HL-60/S4 (cell line): ENCODE measurements around the gene EIF4E.
"Not testable (repeated sequence)": the region's sequence is repeated elsewhere in the genome, so short reads cannot be mapped to it uniquely, and the experiment has no call there.

Experiments
- in situ Hi-C: fragments of 300-500 bp; cut with MboI; formaldehyde crosslinking; loops from 2 replicates; pipeline ENCODE4 v1.14.3; 2022; ENCODE audit warnings: low sequenced_read_pairs

EIF4E gene

DNA sequence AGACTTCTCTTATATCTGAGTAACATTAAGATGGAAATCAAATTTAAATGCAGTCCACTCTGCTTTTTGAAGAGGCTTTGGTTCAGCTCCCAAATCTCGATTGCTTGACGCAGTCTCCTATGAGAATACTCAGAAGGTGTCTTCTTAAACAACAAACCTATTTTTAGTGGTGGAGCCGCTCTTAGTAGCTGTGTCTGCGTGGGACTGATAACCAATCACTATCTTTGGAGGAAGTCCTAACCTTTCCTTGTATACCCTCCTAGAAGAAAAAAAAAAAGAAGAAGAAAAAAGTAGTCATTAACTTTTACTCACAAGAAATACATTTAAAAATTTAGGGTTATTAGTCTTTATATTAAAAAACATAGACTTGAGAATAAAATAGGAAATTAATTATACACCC, 48.0 kb downstream of the EIF4E start:
- in situ Hi-C loops: not testable (repeated sequence)

DNA sequence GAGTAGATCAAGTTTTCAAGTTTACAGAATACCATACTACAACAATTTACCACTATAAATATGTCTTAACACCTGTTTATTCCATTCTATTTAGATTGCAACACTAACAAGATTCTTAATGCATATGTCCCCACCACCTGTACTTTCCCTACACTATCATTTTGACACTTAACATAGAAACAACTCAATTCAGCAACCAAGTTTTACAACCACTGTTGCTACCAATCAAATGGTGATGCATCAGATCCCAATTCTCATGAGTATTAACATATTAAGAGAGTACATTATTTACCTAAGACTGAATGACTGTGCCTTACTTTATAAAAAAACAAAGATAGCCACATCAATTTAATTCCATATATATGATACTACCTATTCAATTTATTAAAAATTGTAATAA, 49.4 kb downstream of the EIF4E start:
- in situ Hi-C loops: no loop called here

DNA sequence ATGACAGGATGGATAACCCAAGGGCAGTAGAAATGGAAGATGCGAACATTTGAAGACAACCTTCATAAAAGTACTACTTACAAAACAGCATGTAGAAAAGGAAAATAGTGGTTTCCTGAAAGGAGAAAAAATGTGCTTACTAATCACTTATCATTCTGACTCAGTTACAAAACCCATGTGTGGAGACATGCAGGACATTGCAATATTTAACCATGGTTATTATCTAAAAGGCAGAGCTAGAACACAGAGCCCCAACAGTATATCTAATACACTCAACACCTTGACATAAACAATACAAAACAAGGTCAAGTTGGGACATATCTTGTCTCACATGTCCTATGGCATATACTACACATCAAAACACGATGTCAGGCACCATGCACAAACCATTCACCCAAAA, 55.9 kb downstream of the EIF4E start:
- in situ Hi-C loops: no loop called here

DNA sequence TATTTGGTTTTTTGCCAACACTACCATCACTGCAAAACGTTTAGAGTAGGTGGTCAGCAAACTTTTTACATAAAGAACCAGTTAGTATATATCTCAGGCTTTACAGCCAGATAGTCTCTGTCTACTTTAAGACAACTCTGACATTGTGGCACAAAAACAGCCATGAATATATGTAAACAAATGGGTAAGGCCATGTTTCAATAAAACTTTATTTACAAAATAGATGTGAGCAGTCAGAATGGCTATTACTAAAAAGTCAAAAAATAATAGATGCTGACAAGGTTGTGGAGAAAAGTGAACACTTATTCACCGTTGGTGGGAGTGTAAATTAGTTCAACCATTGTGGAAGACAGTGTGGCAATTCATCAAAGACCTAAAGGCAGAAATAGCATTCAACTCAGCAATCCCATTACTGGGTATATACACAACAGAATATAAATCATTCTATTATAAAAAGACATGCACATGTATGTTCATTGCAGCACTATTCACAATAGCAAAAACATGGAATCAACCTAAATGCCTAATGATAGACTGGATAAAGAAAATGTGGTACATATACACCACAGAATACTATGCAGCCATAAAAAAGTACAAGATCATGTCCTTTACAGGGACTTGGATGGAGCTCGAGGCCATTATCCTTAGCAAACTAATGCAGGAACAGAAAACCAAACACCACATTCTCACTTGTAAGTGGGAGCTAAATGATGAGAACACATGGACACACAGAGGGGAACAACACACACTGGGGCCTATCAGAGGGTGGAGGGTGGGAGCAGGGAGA, 56.6 kb downstream of the EIF4E start:
- in situ Hi-C loops: not testable (repeated sequence)

DNA sequence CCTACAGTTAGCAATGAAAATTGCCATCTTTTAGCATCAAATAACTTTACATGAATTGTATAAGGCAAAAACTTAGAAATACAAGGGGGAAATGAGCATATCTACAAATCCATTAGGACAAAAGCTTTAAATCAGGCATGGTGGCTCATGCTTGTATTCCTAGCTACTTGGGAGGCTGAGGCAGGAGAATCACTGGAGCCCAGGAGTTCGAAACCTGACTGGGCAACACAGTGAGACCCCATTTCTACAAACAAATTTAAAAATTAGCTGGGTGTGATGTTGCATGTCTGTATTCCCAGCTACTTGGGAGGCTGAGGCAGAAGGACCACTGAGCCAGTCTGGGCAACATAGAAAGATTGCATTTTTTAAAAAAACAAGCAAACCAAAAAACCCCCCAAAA, 61.3 kb downstream of the EIF4E start:
- in situ Hi-C loops: no loop called here

DNA sequence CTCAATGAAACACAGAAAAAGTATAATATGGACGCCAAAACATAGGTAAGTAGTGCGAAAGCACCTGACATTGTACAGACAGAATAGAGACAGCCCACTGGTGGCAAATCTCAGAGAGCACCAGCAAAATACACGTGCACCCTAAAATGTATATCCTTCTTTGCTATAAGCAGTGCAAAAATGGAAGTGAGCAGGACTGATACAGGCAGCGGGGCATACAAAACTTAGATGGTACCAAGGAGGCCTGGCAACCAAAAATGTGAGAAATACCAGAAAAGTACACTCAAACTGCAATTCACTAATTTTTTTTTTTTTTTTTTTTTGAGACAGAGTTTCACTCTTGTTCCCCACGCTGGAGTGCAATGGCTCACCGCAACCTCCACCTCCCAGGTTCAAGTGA, 63.9 kb downstream of the EIF4E start:
- in situ Hi-C loops: no loop called here

DNA sequence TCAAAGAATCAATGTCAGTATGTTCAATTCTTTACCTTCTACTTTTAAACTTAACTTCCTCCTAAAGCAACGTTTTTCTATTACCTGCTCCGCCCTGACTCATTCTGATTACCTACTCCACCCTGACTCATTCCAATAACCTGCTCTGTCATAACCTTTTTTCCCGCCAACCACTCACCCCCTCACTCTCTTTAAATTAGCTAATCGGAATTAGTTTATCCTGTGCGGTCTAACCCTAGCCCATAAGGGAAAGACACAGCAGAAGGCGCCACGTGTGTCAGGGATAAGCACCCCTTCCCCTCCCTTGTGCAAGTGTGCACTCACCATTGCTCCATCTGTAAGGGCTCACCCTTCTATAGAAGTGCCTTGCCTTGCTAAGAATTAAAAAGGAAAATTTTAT, 64.4 kb downstream of the EIF4E start:
- in situ Hi-C loops: no loop called here

DNA sequence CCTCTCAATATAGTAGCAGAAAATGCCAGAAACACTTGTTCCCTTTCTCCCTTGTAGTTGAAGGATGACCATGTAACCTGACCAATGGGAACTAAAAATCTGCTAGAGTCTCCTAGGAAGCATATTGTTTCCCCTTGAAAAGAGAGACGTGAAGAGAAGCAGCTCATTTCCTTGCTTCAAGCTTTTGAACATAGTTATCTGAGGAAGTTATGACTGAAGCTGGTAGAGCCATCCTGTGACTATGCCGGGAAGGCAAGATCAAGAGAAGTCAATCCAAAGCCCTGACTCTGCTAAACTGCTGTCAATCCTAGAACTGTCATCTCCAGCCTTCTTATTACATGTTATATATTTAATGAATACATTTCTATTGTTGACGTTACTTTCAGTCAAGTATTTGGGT, 66.6 kb downstream of the EIF4E start:
- in situ Hi-C loops: no loop called here

DNA sequence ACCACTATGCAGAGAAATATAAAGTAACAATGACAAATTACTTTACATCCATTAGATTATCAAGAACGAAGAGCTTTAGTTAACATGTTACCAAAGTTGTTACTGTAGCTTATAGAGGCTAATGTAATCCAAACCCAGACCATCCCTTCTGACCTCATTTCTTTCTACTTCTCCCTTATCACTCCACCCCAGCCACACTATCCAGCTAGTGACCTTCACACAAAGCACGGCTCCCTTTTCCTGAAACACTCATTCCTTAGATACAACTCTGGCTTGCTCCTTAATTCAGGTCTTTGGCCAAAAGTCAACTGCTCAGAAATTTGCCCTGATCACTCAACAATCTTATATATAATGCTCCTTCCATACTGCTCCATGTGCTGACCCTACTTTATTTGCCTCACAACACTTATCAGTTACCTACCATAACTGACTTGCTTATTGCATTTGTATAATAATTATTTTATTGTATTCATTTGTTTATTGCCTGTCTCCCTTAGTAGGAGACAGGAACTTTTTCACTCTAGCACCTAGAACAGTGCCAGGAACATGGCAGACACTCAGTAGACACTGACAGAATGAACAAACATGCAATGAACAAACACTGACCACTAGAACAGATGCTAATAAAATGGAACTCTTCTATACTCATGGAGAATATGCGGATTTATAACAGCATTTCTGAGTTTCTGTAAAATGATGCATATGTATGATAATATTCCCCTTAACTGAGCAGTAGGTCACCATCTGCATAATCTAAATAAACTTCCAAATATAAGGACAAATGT, 67.6 kb downstream of the EIF4E start:
- in situ Hi-C loops: no loop called here

DNA sequence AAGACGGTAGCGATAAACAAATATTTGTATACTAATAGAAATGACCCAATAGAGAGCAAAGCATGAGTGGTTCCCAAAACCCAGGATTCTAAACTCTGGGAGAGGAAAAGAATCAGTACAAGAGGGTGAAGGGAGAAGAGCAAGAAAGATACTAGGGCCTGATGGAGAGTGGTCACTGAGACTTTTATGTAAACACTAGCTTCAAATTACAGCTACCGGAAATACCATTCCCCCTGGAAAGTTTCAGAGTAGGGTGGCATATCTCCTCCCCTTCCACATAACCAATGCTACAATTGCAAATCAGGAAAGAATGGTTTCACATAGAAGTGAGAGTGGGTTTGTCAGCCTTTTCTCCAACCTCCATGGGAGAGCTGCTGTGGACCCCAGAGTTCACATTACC, 77.1 kb downstream of the EIF4E start:
- in situ Hi-C loops: no loop called here

DNA sequence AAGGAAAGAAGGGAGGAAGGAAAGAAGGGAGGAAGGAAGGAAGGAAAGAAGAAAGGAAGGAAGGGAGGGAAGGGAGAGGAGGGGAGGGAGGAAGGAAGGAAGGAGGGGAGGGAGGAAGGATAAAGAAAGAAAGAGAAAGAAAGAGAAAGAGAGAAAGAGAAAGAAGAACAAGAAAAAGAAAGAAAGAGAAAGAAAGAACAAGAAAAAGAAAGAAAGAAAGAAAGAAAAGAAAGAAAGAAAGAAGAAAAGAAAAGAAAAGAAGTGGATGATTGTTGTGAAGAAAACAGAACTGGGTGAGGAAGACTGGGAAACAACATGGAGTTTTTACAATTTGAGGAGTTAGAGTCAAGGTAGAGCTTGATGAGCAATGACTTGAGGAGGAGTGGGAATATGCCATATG, 78.0 kb downstream of the EIF4E start:
- in situ Hi-C loops: no loop called here

DNA sequence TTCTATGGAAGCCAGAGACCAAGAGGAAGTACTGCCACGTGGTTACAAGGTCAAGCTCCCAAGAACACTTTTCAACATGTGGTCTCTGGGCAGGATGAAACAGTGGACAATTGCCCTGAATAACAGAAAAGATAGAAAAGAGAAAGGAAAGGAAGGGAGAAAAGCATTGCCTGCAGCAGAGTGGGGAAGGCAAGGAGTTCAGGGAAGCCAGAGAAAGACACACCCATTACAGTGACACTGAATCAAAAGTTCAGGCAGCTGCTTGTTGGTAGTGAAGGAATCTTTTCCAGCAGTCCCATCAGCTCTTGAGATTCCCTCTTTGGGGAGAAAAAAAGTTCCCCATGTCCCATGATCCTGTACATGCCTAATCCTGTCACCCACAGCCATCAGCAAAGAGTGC, 80.5 kb downstream of the EIF4E start:
- in situ Hi-C loops: no loop called here

DNA sequence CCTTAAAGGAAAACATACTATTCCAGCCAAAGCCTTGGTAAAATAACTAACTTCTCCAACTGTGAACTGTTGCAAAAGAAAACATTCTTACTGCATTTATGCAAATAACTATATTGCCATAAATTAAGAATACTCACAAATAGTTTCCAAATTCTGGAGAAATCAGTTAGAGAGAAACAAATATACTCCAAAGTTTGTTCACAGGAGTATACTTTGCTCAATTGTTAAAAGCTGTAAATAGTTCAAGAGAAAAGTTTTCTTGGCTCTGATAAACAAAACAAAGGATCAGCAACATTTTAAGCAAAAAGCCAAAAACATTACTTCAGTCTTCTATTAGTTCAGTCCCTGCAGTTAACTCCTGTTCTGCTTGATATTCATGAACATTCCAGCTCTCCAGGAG, 83.0 kb downstream of the EIF4E start:
- in situ Hi-C loops: no loop called here

DNA sequence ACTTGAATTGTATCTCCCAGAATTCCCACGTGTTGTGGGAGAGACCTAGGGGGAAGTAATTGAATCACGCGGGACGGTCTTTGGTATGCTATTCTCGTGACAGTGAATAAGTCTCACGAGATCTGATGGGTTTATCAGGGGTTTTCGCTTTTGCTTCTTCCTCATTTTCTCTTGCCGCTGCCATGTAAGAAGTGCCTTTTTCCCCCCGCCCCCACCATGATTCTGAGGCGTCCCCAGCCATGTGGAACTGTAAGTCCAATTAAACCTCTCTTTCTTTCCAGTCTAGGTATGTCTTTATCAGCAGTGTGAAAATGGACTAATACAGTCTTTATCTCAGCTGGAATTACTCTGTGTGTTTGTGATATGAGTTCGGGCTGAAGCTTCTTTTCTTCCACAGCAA, 86.0 kb downstream of the EIF4E start:
- in situ Hi-C loops: not testable (repeated sequence)

DNA sequence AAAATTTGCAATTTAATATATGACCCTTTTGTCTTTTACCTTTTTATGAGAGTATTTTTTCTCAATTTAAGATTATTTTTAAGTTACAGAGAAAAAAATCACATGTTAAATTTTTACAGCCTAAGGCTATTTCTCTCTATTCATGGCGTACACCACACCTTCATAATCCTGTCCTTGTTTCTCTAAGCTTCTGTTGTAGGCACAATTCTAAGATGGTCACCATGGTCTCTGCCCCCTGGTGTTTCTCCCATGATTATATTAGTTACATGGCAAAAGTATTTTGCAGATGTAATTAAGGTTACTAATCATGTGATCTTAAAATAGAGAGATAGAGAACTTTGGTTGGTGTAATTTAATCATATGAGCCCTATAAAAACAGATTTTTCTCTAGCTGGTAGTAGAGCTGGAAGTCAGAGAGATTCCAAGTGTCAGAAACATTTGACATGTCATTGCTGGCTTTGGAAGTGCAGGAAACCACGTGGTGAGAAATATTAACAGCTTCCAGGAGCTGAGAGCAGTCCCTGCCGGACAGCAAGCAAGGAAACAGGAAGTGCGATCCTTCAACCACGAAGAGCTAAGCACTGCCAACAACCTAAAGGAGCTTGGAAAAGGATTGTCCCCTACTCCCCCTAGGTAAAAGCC, 89.8 kb downstream of the EIF4E start:
- in situ Hi-C loops: no loop called here

DNA sequence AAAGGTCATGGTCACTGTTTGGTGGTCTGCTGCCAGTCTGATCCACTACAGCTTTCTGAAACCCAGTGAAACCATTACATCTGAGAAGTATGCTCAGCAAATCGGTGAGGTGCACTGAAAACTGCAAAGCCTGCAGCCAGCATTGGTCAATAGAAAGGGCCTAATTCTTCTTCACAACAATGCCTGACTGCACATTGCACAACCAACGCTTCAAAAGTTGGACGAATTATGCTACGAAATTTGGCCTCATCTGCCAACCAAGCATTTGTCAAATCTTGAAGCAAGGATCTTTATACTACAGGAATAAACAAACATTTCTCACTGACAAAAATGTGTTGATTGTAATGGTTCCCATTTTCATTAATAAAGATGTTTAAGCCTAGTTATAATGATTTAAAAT, 90.4 kb downstream of the EIF4E start:
- in situ Hi-C loops: no loop called here

DNA sequence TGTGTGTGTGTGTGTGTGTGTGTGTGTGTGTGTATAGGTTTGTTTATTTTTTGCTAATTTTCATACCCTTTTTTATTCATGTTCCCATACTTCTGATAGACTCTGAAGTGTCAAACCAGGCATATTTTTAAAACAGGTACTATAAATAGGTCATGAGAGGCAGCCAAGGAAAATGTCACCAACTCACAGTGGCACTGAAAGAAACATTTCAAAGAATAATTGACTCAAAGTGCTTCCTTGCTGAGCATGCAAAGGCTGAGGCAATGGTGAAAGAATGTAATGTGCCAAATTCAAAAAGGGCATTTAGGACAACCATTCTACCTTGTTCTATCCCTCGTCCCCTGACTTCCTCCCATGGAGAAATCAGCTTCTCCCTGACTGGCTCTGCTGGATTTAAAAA, 95.5 kb downstream of the EIF4E start:
- in situ Hi-C loops: no loop called here

DNA sequence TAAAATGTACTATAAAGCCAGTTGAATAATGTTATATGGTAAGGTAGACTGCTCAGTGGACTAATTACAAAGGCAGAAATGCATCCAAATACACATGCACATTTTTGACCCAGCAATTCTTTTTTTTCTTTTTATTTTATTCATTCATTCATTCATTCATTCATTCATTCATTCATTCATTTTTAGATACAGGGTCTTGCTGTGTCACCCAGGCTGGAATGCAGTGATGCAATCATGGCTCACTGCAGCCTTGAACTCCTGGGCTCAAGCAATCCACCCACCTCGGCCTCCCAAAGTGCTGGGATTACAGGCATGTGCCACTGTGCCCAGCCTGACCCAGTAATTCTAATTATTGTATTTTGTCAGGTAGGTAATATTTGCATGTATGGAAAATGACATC, 97.9 kb downstream of the EIF4E start:
- in situ Hi-C loops: not testable (repeated sequence)
